ENCODE measurements around the gene AFF3.
A peak's percentile ranks its signal among the peaks of the same experiment; 100 is the strongest.

The AFF3 gene

DNA sequence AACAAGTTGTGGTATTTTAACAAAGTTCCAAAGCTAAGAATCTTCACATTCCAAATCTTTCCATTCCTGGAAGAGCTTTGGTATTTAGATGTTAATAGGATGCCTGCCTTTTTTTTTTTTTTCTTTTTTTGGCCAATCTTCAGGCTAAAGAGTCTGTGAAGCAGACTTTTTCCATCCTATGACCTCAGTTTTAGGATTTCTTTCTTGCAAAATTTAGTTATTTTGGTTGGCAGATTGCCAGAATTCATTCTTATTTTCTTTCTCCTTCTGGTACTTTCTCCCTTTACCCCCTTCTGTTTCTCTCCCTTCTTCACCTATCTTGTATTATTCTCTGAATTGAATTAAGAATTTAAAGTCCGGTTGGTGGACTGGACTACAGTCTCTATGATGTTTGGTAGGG is 434.8 kb downstream of the AFF3 start:
- H3K4me3 ChIP-seq (ENCODE audit: low read depth, low read length), result no peak overlapping the region
- peak; percentile 67 for DNase-seq (ENCODE audit: low read depth)
- TF ChIP-seq, protein P1, sequence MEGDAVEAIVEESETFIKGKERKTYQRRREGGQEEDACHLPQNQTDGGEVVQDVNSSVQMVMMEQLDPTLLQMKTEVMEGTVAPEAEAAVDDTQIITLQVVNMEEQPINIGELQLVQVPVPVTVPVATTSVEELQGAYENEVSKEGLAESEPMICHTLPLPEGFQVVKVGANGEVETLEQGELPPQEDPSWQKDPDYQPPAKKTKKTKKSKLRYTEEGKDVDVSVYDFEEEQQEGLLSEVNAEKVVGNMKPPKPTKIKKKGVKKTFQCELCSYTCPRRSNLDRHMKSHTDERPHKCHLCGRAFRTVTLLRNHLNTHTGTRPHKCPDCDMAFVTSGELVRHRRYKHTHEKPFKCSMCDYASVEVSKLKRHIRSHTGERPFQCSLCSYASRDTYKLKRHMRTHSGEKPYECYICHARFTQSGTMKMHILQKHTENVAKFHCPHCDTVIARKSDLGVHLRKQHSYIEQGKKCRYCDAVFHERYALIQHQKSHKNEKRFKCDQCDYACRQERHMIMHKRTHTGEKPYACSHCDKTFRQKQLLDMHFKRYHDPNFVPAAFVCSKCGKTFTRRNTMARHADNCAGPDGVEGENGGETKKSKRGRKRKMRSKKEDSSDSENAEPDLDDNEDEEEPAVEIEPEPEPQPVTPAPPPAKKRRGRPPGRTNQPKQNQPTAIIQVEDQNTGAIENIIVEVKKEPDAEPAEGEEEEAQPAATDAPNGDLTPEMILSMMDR (conservative IDR thresholded peaks at IDR 0.05; ENCODE audit: low read depth, low read length), result no peak

- TF ChIP-seq, protein P1 (conservative IDR thresholded peaks at IDR 0.05; ENCODE audit: low read depth, low read length), result no peak
- no peak overlapping the region for H3K4me3 ChIP-seq (ENCODE audit: low read depth, low read length)
- DNase-seq (ENCODE audit: low read depth), result peak; percentile 20
Measured at GRCh38 chr2:99706735-99707134, 435.7 kb downstream of the AFF3 start.

DNA sequence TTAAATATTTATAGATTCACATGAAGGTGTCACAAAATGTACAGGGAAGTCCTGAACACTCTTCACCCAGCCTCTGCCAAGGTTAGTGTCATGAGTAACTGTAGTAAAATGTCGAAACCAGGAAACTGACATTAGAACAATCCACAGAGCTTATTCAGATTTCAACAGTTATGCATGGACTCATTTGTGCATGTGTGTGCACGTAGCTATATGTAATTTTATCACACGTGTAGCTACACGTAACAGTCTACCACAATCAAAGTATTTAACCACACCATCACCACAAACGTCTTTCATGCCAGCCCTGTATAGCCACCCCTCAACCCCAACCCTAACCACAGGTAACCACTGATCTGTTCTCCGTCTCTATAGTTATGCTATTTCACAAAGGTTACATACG is 440.9 kb downstream of the AFF3 start:
- H3K4me3 ChIP-seq (ENCODE audit: low read depth, low read length), result no peak overlapping the region
- TF ChIP-seq, protein P1 (conservative IDR thresholded peaks at IDR 0.05; ENCODE audit: low read depth, low read length), result no peak
- no peak for DNase-seq (ENCODE audit: low read depth)

DNA sequence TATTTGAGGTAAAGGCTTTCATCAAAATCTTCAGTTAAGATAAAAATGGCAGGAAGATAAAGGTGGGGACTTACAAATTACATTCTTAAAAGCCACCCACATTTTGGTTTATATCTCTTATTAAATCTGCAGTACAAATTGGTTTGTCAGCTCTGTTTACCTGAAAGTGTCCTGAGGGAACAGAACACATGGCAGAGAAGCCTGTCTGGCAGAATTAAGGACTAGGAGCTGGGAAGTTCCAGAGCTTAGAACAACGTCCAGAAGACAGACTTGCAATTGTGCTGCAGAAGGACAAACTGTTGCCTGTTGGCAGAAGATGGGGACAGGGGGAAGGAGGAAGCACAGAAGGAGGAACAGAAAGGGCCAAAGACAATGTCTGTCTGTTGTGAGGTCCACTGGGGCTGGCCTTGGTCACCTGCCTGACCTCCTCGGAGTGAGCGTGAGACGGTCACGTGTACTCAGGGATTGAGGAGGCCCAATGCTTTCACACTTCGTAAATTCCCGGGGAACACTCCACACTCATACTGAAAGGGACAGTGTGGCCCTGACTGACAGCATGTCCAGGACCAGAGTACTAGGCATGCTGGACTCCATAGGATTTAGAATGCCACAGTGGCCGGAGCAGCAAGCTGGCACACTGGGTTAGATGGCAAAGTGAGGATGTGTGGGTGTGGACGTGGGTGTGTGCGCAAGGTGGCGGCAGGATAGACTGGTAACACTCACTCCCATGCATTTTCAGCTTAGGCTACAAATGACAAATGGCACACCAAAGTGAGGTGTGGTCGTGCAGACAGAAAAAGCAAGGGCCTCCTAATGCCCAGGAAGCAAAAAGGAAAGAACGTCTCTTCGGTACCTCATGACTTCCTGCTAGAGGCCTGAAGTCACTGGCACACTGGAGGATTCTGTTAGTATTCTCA is 441.6 kb downstream of the AFF3 start:
- no peak overlapping the region for H3K4me3 ChIP-seq (ENCODE audit: low read depth, low read length)
- TF ChIP-seq, protein P1 (conservative IDR thresholded peaks at IDR 0.05; ENCODE audit: low read depth, low read length), result no peak
- DNase-seq (ENCODE audit: low read depth), result no peak

DNA sequence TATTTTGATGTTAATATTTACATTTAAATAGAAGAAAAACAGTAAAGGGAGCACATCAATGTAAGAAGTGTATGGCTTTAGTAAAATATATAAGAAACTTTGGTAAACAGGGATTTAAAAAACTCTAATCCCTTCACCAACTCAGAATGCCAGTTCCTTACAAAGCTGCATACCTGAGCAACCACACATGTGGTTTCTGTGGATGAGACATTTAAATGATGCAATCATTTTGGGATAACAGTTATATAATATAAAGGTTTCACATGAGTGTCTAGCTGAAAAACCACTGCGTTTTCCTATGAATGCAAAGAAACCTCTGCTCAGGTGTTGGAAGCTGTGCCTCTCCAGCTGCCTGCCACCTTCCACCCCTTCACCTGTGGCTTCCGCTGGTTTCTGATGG is 443.5 kb downstream of the AFF3 start:
- TF ChIP-seq, protein P1 (conservative IDR thresholded peaks at IDR 0.05; ENCODE audit: low read depth, low read length), result no peak
- peak; percentile 26 for DNase-seq (ENCODE audit: low read depth)

DNA sequence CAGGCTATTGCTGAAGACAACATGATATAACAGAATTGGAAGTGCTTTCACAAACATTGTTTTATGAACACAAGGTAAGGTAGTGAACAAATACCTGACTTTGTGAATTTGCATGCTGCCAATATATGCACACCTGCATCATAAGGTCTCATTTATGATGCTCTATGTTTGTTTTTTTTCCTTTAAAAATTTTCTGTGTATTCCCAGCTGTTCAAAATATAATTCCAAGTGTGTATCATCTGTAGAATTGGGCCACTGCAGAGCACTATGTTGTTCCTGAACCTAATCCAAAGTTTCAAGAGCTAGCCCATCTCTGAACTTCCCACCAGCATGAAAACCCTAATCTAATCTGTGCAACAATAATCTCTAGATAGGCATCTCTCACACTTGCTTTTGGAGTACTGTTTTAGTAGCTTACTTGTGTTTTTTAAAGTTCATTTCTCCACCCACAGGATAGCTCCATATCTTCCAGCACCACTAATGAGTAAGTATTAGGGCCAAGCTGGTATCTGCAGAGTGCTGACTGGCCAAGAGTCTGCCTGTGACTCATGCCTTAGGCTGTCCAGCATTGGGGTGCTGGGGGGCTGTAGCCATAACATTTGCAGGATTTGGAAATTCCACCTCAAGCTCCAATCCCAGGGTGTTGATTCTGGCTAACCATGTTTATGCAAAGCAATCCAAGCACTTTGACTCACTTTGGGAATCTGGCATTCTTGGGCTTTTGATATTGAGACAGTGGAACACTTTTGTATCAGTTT is 444.4 kb downstream of the AFF3 start:
- DNase-seq (ENCODE audit: low read depth), result peak; percentile 68
- TF ChIP-seq, protein P1 (conservative IDR thresholded peaks at IDR 0.05; ENCODE audit: low read depth, low read length), result no peak

More for the DNA sequence above, 443.5 kb downstream of the AFF3 start:
- H3K4me3 ChIP-seq (ENCODE audit: low read depth, low read length), result no peak overlapping the region

More for the DNA sequence above, 444.4 kb downstream of the AFF3 start:
- no peak overlapping the region for H3K4me3 ChIP-seq (ENCODE audit: low read depth, low read length)

Measured in choroid plexus epithelial cell (primary cell).